Measurements from ENCODE around the gene IL3.

Gene IL3

DNA sequence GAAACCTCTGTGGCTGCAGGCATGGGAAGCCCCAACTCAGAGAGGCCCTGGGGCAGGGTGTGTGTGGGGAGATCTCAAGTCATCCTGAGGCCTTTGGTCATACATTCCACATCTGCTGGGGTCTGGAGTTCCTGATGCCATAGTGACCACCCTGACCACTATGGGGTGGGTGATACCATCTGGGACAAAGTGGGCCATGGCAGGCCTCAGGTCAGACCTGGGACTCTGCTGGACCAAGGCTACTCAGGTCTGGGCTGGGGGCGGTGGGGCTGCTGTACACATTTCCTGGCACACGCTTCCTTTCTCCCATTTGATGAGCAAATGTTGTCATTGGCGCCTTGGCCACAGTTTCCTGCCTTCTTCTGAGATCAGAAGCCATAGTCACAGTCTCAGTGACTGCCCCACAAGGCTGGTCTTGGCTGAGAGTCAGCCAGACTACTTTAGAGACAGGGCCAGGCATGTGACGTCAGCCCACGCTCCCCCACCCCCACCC lies 33.9 kb upstream of the IL3 start:
- TF ChIP-seq, protein P1, sequence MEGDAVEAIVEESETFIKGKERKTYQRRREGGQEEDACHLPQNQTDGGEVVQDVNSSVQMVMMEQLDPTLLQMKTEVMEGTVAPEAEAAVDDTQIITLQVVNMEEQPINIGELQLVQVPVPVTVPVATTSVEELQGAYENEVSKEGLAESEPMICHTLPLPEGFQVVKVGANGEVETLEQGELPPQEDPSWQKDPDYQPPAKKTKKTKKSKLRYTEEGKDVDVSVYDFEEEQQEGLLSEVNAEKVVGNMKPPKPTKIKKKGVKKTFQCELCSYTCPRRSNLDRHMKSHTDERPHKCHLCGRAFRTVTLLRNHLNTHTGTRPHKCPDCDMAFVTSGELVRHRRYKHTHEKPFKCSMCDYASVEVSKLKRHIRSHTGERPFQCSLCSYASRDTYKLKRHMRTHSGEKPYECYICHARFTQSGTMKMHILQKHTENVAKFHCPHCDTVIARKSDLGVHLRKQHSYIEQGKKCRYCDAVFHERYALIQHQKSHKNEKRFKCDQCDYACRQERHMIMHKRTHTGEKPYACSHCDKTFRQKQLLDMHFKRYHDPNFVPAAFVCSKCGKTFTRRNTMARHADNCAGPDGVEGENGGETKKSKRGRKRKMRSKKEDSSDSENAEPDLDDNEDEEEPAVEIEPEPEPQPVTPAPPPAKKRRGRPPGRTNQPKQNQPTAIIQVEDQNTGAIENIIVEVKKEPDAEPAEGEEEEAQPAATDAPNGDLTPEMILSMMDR (IDR thresholded peaks at IDR 0.05; ENCODE audit: low read length, missing control alignments), result no peak
- no peak overlapping the region for H3K4me3 ChIP-seq (replicated peaks; ENCODE audit: low read depth, low read length)
- DNase-seq (ENCODE audit: low read depth), result no peak

DNA sequence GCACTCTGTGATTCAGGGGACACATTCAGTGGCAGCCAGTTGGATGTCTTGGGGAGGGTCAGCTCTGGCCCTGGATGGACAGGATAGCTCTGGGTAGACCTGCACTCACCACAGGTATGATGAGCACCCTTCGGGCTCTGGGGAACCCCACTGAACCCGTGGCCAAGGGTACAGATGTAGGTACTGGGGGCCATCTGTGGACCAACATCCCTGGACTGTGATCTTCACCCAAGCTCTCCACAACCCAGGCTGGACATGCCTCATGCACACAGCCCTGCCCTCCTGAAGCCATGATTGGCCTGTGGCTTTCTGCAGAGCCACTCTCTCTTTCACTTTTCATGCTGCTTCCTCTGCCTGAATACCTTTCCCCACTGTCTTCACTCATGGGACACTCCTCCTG lies 33.4 kb upstream of the IL3 start:
- TF ChIP-seq, protein P1 (IDR thresholded peaks at IDR 0.05; ENCODE audit: low read length, missing control alignments), result no peak
- H3K4me3 ChIP-seq (replicated peaks; ENCODE audit: low read depth, low read length), result no peak overlapping the region
- DNase-seq (ENCODE audit: low read depth), result no peak

DNA sequence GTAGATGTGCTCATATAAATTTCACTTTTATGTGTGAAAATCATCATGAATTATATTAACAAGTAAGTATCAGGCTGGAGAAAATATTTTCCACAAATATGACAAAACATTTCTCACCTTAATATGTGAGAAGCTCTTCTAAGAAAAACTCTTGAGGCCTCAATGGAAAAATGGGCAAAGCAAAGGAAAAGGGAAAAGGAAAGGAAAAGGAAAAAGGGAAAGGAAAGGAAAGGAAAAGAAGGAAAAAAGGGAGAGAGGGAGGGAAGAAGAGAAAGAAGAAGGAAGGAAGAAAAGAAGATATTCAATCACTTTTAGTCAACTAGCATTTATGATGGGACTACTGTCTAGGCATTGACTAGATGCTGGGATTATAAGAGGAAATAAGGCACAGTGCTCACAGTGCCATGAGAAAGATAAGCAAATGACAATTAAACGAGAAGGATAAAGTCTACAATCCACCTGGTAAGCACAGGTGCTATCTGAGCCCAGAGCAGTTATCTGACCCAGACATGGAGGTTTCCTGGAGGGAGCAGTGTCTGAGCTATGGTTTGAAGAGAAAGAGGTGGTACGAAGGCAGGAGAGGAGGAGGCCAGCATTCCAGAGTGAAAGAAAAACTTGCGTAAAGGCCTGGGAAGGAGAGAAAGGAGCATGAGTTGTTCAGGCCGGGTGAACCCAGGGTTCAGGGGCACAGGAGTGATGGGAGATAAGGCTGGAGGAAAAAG lies 30.7 kb upstream of the IL3 start:
- no peak overlapping the region for H3K4me3 ChIP-seq (replicated peaks; ENCODE audit: low read depth, low read length)
- TF ChIP-seq, protein P1 (IDR thresholded peaks at IDR 0.05; ENCODE audit: low read length, missing control alignments), result no peak
- no peak for DNase-seq (ENCODE audit: low read depth)

DNA sequence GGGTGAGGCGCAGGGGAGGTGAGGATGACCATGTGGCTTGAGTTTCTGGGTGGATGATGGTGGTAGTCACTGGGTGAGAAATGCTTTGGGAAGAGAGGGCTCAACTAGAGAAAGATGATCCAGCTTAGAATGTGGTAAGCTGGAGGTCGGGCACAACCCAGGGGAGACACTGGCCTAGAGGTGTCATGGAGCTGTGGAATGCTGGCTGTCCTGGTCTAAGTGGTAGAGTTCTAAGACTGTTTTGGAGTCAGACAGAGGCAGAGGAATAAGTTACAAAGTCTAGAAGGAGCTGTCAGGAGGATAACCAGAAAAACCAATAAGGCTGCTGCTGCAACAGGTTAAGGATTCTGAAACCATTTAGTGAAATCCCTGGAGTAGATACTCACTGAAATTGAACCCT lies 29.8 kb upstream of the IL3 start:
- no peak overlapping the region for H3K4me3 ChIP-seq (replicated peaks; ENCODE audit: low read depth, low read length)
- TF ChIP-seq, protein P1 (IDR thresholded peaks at IDR 0.05; ENCODE audit: low read length, missing control alignments), result no peak
- DNase-seq (ENCODE audit: low read depth), result no peak

DNA sequence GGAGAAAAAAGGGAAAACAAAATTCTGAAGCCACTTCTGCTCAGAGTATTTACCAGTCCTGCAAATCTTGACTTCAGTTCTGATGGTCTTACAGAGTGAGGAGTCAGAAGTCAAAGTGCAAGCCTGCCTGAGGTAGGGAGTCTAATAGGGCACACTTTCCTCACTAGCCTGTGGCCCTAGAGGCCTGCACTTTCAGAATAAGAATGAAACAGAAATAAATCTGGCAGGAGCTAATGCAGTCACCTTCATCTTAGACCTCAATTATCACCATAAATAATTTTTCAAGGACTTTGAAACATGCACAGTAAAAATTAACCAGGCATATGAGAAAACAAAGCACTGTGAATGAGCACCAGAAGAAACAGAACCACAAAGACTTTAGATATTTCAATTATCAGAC lies 28.3 kb upstream of the IL3 start:
- TF ChIP-seq, protein P1 (IDR thresholded peaks at IDR 0.05; ENCODE audit: low read length, missing control alignments), result no peak
- no peak for DNase-seq (ENCODE audit: low read depth)
- no peak overlapping the region for H3K4me3 ChIP-seq (replicated peaks; ENCODE audit: low read depth, low read length)

DNA sequence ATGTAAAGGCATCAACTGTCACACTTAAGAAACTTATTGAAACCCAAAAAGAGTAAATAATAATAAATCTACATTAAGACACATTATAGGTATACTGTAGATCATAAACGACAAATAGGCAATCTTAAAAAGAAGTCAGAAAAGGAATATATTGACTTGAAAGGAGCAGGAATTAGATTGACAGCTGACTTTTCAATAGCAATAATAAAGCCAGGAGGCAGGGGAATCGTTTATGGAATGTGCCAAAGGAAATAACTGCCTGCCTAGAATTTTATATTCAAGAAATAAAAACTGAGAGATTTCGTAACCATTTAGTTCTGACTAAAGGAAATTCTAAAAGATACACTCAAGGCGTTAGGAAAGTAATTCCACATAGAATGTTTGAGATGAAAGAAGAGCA lies 27.3 kb upstream of the IL3 start:
- no peak for DNase-seq (ENCODE audit: low read depth)
- TF ChIP-seq, protein P1 (IDR thresholded peaks at IDR 0.05; ENCODE audit: low read length, missing control alignments), result no peak
- no peak overlapping the region for H3K4me3 ChIP-seq (replicated peaks; ENCODE audit: low read depth, low read length)

DNA sequence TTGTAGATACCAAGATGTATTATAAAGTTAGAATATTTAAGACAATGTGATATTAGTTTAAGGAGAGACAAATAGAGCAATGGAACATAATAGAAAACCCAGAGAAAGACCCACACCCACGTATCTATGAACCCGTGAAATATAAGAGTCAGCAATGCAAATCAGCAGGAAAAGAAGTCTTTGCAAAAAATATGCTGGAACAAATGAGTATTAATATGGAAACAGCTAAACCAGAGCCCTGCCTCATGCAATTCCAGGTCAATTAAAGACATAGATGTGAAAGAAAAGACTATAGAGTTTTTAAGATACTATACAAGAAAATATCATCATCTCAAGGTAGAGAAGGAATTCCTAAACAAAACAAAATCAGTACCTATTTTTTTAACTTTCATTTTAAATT lies 23.1 kb upstream of the IL3 start:
- no peak for DNase-seq (ENCODE audit: low read depth)
- TF ChIP-seq, protein P1 (IDR thresholded peaks at IDR 0.05; ENCODE audit: low read length, missing control alignments), result no peak
- H3K4me3 ChIP-seq (replicated peaks; ENCODE audit: low read depth, low read length), result no peak overlapping the region

Data from fibroblast of pulmonary artery (primary cell).